ENCODE results near the gene RBMY1D.
"Not testable (repeated sequence)": the region's sequence is repeated elsewhere in the genome, so short reads cannot be mapped to it uniquely, and the experiment has no call there.

- TF ChIP-seq CTCF, EZH2, EZH2phosphoT487 (IDR thresholded peaks at IDR 0.05): not testable (repeated sequence)
These were observed at the start of gene RBMY1D for GRCh38 chrY:21894426-21894825.

Measured in neural progenitor cell (in vitro differentiated cells).